OCI-LY7 (cell line): ENCODE measurements around the gene PYGL.

Experiments used
- EZH2phosphoT487 ChIP-seq: fragments of 200-600 bp; sonication (generic); IDR thresholded peaks from 2 replicates; pipeline ENCODE4 v1.6.1; 2018; ENCODE audit warnings: low read depth, borderline replicate concordance, mild to moderate bottlenecking, mixed run types, antibody characterized with exemption, low read length, moderate library complexity, mixed read lengths
- TF ChIP-seq, protein P1 (sequence below): fragments of 200-600 bp; sonication (generic); conservative IDR thresholded peaks from 2 replicates; pipeline ENCODE4 v1.5.1; 2014; ENCODE audit warnings: mild to moderate bottlenecking, antibody characterized with exemption, low read length, moderate library complexity, mixed read lengths

DNA sequence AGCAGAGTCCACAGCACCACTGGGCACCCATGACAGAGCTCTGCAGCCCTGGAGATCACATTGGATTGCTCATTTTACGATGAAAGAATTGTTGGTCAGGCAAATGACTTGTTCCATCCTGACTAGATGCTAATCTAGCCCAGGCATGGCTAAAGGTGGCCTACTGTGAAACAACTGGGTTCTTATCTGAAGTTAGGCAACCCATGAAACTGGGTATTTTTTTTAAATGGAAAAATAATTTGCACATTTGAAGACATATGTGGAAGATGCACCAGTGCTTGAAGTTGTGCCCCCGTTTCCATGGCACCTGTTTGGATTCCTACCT, 8.3 kb downstream of the PYGL start:
- TF ChIP-seq, protein P1, sequence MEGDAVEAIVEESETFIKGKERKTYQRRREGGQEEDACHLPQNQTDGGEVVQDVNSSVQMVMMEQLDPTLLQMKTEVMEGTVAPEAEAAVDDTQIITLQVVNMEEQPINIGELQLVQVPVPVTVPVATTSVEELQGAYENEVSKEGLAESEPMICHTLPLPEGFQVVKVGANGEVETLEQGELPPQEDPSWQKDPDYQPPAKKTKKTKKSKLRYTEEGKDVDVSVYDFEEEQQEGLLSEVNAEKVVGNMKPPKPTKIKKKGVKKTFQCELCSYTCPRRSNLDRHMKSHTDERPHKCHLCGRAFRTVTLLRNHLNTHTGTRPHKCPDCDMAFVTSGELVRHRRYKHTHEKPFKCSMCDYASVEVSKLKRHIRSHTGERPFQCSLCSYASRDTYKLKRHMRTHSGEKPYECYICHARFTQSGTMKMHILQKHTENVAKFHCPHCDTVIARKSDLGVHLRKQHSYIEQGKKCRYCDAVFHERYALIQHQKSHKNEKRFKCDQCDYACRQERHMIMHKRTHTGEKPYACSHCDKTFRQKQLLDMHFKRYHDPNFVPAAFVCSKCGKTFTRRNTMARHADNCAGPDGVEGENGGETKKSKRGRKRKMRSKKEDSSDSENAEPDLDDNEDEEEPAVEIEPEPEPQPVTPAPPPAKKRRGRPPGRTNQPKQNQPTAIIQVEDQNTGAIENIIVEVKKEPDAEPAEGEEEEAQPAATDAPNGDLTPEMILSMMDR: no peak
- no peak for TF ChIP-seq EZH2phosphoT487
